NCI-H146 treated with DMSO at 0.1 percent for 48 hours (cell line): ENCODE results near the gene TOPBP1.

ENCODE experiments used
- DNase-seq: peaks from one replicate; lab custom pipeline; 2025; ENCODE audit not compliant: unreplicated experiment; lab: John Stamatoyannopoulos, UW

TOPBP1 gene

DNA sequence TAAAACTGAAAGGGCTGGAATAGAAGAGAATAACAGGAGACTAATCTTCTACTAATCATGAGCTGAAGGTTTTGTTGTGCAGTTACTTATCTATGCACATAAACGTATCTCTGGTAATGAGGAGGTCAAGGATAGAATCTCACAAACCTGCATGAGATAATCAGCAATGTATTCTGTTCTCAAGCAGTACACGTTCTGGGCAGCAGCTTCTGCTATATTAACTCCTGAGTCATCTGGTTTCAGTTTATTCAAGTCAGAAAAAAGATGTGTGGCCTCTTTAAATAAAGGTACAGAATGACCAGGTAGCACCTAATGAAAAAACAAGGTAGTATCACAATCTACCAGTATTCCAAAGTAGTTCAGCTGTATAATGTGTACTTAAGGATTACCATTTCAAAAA lies 53.4 kb downstream of the TOPBP1 start:
- no peak for DNase-seq

DNA sequence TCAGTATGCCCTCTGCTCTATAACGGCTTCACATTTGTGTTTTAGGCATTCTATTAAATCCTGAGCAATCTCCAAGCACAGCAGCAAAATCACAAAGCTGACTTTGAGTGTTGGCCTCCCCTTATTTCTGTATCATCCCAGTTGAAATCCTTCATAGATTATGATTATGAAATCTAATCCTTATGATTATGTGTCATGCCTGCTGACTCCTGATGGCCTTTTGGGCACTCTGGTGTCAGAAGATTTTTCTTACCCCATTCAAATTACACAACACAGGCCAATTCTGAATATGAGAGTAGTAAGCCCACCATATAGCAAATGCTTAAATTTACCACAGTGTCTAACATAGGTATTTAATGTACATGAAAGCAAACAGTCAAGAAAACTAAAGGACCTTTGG lies 53.9 kb downstream of the TOPBP1 start:
- no peak for DNase-seq

DNA sequence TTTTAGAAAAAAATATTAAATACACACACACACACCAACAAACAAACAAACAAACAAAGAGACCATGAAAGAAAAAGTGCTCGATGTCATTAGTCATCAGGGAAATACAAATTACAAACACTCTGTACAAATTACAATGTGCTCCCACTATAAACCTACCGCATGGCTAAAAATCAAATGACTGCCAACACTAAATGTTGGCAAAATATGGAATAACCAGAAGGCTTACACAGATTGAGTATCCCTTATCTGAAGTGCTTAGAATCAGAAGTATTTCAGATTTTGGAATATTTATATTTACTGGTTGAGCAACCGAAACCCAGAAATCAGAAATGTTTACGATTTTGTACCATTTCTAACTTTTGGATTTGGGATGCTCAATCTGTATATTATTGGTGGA lies 54.8 kb downstream of the TOPBP1 start:
- no peak for DNase-seq

DNA sequence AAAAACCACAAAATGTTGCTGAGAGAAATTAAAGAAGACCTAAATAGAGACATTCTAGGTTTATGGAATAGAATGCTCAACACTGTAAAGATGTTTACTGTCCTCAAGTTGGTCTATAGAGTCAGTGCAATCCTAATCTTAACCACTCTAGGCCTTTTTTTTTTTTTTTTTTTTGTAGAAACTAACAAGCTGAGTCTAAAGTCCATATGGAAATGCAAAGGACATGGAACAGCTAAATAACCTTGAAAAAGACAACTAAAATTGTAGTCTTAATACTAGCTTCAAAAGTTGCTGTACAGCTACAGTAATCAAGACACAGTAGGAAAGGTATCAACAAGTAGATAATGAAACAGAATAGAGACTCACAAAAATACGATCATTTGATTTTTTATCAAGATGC lies 55.4 kb downstream of the TOPBP1 start:
- DNase-seq, result no peak

DNA sequence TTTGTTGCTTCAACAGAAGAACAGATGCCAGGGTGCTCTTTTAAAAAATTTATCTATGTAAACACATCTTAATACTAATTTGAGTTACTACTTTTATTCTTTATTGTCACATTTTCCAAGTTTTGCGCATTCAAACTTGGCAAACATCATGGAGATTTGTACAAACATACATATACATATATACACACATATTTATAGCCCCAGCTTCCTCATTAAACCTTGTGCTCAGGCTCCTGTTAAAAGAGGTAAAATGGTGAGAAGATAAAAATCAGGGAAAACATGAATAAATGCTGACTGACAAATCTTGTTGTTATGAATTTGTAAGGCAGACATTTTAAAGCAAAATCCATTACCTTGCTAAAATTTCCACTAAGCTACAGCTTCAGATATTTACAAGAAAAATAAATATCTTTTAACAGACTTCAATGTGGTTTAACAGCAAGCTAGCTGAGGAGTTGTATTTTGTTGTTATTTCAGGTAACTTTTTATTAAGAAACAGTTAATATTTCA lies 61.1 kb downstream of the TOPBP1 start:
- no peak for DNase-seq

DNA sequence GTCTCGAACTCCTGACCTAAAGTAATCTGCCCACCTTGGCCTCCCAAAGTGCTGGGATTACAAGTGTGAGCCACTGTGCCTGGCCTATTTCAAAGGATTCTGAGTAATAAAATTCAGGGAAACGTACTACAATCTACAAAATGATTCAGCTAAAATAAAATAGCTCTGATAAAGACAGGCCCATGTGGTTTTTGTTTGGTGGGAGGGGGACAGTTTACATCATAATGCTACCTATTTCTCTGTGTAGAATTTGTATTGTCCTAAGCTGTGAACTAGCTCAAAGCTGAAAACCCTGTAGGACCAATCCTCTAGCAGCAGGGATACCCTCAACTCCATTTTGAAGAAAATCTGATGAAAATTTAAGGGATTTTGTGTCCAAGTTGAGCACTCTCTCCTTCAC lies 62.5 kb downstream of the TOPBP1 start:
- DNase-seq, result no peak

DNA sequence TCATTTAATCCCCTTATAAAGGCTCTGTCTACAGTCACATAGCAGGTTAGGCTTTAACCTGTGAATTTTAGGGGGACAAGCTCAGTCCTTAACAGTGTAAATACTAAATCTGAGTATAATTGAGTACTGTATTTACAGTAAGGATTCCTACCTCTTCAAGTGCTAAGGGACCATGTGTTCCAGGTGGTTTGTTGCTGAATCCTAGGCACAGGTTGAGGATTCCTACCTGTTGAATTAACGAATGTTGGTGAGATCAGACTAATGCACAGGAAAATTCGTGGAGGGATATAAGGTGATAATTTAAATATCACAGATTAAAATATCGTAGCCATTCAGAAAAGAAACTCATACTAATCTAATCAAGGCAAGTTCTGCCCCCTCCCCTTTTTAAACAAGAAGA lies 63.3 kb downstream of the TOPBP1 start:
- DNase-seq, result no peak

DNA sequence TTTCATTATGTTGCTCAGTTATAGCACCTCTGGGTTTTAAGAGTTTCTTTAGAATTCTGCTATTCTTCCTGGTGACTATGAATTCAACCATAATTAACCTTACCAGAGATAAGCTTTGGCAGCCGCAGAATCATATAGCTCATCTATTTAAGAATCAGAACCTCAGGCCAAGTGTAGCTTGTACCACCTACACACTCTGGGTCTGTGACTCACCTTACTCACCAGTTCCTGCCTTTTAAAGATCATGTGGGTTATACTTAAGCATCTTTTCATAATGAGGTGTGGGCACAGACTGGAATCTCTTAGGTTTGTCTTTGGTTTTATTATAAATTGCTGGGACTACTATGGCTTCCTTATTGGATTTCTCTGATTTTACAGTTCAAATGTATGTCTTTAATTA lies 66.4 kb downstream of the TOPBP1 start:
- DNase-seq, result no peak

DNA sequence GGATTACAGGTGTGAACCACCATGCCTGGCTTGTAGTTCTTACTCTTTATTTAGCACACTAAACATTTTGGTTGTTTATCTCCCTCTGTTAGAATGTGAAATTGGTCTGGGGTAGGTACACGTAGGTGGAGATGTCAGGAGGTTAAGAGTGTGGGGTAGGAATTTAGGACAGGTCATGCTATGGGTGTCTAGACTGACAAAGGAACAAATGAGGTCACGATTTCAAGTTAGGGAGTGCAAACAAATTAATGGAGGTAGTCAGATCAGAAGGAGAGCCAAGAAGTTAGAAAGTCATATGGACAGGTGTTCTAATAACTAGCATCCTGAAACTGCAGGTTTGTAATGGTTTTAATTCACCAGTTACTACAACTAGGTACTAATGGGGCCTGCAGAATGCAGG lies 68.5 kb downstream of the TOPBP1 start:
- DNase-seq, result no peak

DNA sequence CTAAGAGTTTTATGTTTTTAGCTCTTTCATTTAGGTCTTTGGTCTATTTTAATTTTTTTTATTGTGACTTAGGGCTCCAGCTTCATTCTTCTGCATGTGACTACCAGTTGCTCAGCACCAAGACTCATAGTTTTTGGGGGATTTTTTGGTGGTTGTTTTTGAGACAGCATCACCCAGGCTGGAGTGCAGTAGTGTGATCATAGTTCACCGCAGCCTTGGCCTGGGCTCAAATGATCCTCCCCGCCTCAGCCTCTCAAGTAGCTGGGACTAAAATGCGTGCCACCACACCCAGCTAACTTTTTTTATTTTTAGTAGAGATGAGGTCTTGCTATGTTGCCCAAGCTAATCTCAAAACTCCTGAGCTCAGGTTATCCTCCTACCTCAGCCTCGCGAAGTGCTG lies 68.9 kb downstream of the TOPBP1 start:
- DNase-seq, result no peak

DNA sequence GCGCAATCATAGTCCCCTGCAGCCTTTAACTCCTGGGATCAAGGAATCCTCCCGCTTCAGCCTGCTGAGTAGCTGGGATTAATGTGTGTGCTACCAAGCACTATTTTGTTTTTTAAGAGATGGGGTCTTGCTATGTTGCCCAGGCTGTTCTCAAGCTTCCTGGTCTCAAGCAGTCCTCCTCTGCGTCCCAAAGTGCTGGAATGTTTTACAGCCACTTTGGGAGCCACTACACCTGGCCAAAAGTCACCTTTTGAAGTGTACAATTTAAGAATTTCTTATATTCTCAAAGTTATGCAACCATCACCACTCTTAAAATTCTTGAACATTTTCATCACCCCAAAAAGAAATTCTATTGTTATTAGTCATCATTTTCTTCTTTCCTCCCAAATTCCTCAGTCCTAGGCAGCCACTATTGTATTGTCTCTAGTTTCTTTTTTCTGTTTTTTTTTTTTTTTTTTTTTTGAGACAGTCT lies 70.4 kb downstream of the TOPBP1 start:
- DNase-seq, result no peak

DNA sequence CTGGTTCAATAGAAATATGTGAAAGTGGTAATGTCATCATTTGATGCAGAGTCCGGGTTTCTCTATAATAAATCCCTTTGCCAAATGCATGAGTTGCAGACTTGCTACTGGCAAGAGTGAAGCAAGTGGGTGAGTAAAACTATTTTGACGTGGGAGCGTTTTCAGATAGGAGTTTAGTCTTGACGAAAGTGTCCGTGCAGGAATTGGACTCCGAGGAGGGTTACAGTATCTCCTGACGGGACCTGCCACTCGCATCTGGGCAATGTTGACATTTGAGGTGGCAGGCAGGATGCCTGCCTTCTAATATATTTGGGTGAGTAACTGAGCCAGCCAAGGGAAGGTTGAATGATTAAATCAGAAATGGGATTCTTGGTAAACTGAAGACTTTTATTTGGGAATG lies 72.2 kb downstream of the TOPBP1 start:
- DNase-seq, result no peak

DNA sequence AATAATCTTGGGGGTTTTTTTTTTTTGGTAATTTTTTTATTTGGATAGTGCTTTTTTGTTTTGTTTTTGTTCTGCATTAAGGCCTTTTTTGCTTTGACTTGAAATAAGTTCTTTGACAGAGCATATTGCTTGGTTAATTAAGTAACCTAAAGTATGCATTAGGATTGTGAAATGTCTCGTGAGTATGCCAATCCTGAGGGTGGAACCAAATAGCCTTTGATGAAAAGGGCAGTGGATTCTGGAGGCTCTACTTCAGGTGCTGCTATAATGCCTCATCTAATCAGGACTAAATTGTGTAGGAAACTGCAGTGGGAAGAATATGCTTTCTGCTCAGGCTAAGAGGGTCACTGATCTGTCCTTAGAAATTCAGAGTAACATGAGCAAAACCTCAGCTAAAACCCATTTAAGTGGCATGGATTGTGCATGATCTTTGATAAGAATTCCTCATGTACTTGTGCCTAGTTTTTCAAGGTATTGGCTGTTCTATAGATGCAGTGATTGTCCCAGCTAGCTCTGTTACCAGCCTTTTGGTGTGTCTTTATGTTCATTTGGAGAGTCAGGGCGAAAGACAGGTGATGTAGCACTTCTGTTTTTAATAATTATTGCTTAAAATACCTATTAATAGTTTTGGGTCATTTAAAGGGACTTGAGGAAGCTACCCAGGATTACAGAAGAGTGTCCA lies 72.8 kb downstream of the TOPBP1 start:
- no peak for DNase-seq

DNA sequence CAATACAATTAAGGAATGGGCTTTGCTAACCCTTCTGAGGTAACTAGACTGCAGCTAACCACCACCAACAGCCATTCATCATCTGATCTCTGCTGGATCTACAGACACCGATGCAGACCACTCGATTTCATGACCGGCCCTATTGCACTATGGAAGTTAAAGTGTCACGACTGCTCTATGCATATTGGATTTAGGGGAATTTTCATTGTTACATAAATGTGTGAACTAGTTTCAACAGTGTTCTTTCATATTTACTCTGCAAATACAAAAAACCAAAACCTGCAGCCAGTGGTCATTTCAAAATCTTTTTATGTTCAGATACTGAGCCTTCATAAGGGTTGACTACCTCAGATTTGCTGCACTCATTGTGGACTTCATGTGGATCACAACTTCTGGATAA lies 73.7 kb downstream of the TOPBP1 start:
- DNase-seq, result no peak

DNA sequence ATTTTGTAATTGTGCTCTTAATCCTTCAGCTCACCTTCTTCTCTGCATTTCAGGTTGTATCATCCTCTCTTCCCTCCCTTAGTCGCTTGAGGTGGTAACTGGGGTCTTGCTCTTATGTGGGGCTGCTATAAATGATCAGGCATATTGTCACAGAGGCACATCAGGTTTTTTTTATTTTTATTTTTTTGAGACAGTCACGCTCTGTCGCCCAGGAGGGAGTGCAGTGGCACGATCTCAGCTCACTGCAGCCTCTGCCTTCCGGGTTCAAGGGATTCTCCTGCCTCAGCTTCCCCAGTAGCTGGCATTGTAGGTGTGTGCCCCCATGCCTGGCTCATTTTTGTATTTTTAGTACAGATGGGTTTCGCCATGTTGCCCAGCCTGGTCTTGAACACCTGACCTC lies 78.3 kb downstream of the TOPBP1 start:
- no peak for DNase-seq

DNA sequence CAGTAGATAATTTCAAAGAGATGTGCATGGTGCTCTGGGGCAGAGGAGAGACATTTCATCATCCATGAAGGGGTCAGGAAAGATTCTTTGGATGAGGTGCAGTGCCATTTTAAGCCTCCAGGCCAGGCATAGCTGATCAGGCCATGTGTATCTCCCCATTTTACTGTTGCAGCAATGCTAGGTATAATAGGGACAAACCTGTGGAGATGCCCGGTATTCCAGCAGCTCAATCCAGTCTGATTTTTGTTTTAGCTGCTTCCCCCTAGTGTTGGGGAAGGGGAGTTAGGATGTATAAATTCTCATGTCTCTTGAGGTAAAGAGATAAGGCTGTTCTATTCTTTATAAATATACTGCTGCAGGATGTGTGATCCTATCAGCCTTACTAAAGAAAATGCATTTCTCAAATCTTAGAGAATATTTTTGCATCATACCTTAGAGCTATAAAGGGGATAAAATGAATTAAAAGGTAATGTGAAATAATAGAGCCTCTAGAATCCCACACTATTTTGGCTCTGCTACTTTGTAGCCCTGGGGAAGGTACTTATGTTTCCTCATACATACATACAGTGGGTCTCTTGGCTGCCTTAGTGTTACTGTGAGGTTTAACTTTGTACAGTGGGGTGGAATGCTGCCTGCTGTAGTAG lies 83.1 kb downstream of the TOPBP1 start:
- DNase-seq, result no peak

DNA sequence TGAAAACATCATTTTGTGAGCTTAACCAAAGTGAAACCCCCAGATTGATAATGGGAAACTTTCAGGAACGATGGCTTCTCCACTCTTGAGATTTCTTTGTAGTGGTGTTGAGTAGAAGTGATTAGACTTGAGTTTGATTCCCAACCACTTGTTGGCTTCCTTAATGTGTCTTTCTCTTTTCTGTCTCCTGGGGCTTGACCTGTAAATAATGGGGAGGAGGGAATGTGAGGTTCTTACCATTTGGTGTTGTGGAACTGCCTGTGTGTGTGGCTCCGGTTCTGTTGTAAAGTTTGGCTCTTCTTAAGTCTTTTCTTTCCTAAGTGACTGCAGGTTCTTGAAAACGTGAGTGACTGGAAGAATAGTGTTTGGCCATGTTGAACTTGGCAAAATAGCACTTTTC lies 85.6 kb downstream of the TOPBP1 start:
- no peak for DNase-seq

DNA sequence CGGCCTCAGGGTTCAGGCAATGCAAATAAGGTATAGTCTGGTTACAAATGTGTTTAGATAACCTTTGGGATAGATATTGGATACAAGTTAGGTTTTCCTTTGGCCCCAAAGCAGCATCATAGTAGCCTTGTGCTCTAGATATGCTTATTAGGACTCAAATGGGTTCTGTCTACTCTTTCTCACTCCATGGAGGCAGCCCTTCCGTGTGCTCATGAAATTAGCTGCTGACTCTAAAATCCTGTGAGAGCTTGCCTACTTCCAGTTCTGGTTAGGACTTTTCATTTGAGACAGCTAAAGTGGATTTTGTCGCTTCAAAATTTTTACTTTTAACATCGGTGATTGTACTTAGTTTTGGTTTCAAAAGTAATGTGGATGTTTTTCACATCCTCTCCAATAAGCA lies 86.7 kb downstream of the TOPBP1 start:
- DNase-seq, result no peak

DNA sequence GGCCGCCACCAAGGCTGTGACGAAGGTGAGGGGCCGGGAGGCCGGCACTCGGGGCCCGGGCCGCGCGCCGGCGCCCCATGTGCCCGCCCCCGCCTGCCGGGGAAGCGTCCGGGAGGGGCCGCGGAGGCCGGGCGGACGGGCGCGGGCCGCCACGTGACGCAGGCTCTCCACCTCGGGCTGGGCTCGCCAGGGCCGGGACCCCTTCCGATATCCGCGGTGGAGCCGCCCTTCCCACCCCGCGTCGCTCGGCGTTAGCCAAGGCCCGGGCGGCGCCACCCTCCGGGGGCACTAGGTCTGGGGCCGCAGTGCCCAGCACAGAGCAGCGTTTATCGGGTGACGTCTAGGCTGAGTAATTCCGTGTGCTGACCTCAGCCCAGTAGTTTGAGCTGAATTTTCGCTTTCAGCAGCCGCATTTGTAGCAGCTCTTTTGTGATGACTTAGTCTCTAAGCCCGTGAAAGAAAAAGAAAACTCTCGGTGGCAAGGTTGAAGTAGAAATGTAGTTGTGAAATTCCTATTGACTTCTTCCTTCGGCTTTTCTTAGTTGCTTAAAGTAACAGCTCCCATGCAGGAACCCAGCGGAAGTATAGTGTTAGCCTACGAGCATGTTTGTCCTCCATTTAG lies 87.4 kb downstream of the TOPBP1 start:
- no peak for DNase-seq

DNA sequence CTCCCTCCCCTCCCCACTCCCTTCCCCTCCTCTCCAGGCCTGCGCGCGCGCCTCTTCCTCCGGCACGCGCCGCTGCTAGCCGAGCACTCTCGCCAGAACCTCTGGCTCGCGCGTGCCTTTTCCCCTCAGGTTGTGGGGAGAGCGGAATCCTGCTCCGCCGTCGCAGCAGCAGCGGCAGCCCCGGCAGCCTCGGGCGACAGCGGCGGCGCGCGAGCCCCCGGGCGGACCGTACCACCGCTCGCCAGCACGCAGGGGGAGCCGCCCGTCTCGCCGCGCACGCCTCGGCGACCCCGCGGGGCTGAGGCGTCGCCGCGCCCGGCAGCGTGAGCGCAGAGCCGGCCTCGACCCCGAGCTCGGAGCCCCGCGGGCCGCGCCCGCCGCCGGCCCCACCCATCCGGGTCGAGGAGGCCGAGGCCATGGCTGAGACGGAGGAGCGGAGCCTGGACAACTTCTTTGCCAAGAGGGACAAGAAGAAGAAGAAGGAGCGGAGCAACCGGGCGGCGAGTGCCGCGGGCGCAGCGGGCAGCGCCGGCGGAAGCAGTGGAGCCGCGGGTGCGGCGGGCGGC lies 88.0 kb downstream of the TOPBP1 start, which contains the start of gene CDV3:
CDV3 (plus strand) TSS at position 58 of the 566 bp plus-strand sequence; CDS start at position 417, 359 bp downstream.
- no peak for DNase-seq

DNA sequence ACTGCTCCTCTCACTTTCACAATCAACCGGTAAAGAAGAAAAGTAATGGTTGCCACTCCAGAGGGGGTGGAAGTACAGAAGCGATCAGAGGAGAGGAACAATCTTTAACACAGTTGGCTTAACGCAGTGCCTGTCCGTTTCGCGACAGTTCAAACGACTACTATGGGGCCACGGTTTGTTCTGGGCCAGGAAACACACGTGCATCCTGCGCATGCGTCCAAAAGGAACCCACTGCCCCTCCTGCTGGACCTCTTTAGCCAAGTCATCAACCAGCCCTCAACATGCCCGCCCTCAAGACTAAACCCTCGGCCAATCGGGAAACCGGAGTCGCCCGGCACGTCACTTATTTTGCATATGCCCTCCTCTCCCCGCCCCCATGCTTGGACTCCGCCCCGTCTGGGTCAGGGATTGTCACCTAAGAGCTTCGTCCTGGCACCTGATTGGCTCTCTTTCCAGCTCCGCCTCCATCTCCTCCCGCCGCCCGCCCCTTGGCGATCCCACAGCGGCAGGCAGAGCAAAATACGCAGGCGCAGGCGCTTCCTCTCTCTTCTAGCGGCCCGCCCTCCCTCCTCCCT lies 88.6 kb downstream of the TOPBP1 start:
- no peak for DNase-seq
